GM21576 (cell line): ENCODE measurements around the gene DERA.
"Not testable (repeated sequence)": the region's sequence is repeated elsewhere in the genome, so short reads cannot be mapped to it uniquely, and the experiment has no call there.

ENCODE experiments used
- ATAC-seq: cut with Tn5 transposase; IDR thresholded peaks from one replicate; pipeline ENCODE4 v1.9.1; 2021; ENCODE audit warnings: mild to moderate bottlenecking, moderate library complexity; ENCODE audit not compliant: unreplicated experiment

DERA gene

DNA sequence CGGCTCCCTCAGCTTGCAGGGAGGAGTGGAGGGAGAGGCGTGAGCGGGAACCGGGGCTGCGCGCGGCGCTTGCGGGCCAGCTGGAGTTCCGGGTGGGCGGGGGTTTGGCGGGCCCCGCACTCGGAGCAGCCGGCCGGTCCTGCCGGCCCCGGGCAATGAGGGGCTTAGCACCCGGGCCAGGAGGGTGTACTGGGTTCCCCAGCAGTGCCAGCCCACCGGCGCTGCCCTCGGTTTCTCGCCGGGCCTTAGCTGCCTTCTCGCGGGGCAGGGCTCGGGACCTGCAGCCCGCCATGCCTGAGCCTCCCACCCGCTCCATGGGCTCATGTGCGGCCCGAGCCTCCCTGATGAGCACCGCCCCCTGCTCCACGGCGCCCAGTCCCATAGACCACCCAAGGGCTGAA lies 146.2 kb downstream of the DERA start:
- not testable (repeated sequence) for ATAC-seq

DNA sequence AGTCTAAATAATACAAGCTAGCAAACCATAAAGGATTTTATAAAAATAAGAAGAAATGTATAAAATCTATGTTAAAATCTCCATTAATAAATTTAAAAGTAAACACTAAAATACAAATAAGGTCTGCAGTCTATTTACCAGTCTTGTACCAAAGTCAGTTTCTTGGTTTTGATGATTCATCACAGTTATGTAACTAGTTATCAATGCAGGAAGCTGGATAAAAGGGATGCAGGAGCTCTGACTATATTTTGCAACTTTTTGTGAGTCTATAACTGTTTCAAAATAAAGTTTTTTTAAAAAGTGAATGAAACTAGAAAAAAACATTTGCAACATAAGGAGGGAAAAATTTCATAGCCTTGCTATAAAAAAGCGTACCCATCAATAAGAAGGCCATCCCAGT lies 151.5 kb downstream of the DERA start:
- ATAC-seq: no peak

- no peak for ATAC-seq
These were observed 152.6 kb downstream of the DERA start for GRCh38 chr12:16063726-16064125.

DNA sequence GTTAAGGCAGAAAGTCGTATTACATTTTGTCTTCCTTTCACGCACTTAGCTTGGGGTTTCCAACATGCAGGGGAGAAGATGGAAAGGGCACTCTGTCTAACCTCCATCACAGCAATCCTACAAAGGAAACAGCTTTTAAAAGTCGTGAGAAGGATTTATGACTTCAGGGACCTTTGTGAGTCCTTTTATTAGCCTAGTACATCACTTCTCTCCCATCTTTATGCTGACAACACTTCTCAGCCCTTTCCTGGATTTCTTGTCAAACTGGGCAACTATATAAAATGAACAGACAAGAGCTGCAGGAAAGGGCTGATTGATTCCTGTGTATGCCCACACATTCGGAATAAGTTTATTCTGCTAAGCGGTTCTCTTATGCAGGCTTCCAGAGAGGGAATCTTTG lies 159.0 kb downstream of the DERA start:
- no peak for ATAC-seq

GRCh38 chr12:16072678-16073077 lies 161.5 kb downstream of the DERA start:
- ATAC-seq: no peak

GRCh38 chr12:16074894-16075293 lies 163.8 kb downstream of the DERA start:
- ATAC-seq: no peak

DNA sequence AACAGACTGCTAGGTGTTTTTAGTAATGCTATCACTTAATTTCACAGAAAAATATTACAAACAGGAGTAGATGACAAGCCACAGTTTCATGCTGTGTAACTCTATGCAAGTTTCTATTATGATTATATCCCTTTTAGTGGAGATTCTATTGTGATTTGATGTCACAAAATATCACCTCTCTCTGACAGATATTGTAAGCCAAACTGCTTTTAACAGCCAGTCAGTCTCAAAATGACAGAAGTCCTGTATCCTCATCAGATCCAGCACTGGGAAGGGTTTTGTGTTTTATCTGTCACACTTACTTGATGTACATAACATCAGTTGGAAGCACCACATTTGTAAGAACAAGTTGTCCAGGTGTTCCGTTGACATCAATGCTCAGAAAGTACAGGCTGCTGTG lies 164.8 kb downstream of the DERA start:
- ATAC-seq: no peak

GRCh38 chr12:16076557-16076956 lies 165.4 kb downstream of the DERA start:
- peak; percentile 77 for ATAC-seq

- ATAC-seq: no peak
These were observed 165.9 kb downstream of the DERA start for GRCh38 chr12:16076970-16077522.

GRCh38 chr12:16086462-16086861 lies 175.3 kb downstream of the DERA start:
- ATAC-seq: no peak

GRCh38 chr12:16086942-16087341 lies 175.8 kb downstream of the DERA start:
- no peak for ATAC-seq
